Natural killer cell (primary cell): Measurements from ENCODE around the gene ATP6V0A1. TPM values are rescaled to one million over a fixed set of nuclear protein-coding genes. Genes with fewer than 3 reads are reported as not detected.
A peak's percentile ranks its signal among the peaks of the same experiment; 100 is the strongest.

Source experiments
- ATAC-seq, 3 donors: fragments of 150-1000 bp in 2 of 3; fragments of 200-7000 bp in 1 of 3; cut with Tn5 transposase; 1 replicate in 1 of 3; 2 replicates in 2 of 3; pipeline ENCODE4 v1.10.0; 2021; ENCODE audit warnings: mild to moderate bottlenecking in 2 of 3, moderate library complexity in 2 of 3
- DNase-seq, 2 donors: peaks; one replicate each; pipeline versions ENCODE4 v3.0.0 to v3.0.0-alpha.2; 2013 to 2021; ENCODE audit warnings: mixed read lengths in 1 of 2
- H3K27ac ChIP-seq: one replicate; pipeline ENCODE4 v1.5.1; 2013; ENCODE audit warnings: mild to moderate bottlenecking, low read length
- H3K27me3 ChIP-seq: one replicate; pipeline ENCODE4 v1.6.1; 2013; ENCODE audit warnings: low read length; ENCODE audit not compliant: control insufficient read depth, insufficient read depth
- H3K36me3 ChIP-seq: one replicate; pipeline ENCODE4 v1.6.1; 2013; ENCODE audit warnings: low read length; ENCODE audit not compliant: control insufficient read depth, insufficient read depth
- H3K4me1 ChIP-seq: one replicate; pipeline ENCODE4 v1.6.1; 2013; ENCODE audit warnings: low read length; ENCODE audit not compliant: control insufficient read depth, insufficient read depth
- H3K4me3 ChIP-seq: one replicate; pipeline ENCODE4 v1.5.1; 2013; ENCODE audit warnings: low read length
- H3K9me3 ChIP-seq: one replicate; pipeline ENCODE4 v1.6.1; 2013; ENCODE audit warnings: low read length; ENCODE audit not compliant: control insufficient read depth, insufficient read depth
- H3K27ac Mint-ChIP-seq, 2 donors: one replicate each; pipeline ENCODE4 v1.8.0; 2022; ENCODE audit warnings: mild to moderate bottlenecking in 2 of 2, mixed read lengths in 2 of 2, moderate library complexity in 1 of 2
- H3K27me3 Mint-ChIP-seq, 2 donors: one replicate each; pipeline ENCODE4 v1.8.0; 2022; ENCODE audit warnings: low read depth in 2 of 2, mixed read lengths in 2 of 2
- H3K36me3 Mint-ChIP-seq: one replicate; pipeline ENCODE4 v1.8.0; 2022; ENCODE audit warnings: mixed read lengths
- H3K4me1 Mint-ChIP-seq, 2 donors: one replicate each; pipeline ENCODE4 v1.8.0; 2022; ENCODE audit warnings: mixed read lengths in 2 of 2
- H3K4me3 Mint-ChIP-seq: one replicate; pipeline ENCODE4 v1.8.0; 2022; ENCODE audit warnings: mild to moderate bottlenecking, moderate library complexity, mixed read lengths
- H3K9me3 Mint-ChIP-seq, 2 donors: one replicate each; pipeline ENCODE4 v1.8.0; 2022; ENCODE audit warnings: mixed read lengths in 2 of 2
- WGBS: methylation state at CpG from one replicate; pipeline ENCODE4 v1.1.7; 2013; ENCODE audit warnings: missing lambda C conversion rate; ENCODE audit not compliant: insufficient coverage; 5-methylcytosine and 5-hydroxymethylcytosine counted together
- intact Hi-C: fragments of 100-400 bp; cut with micrococcal nuclease; formaldehyde crosslinking; loops from one replicate; pipeline ENCODE4 v1.14.2; 2022
- total RNA-seq, 4 donors: library from RNA; stranded (reverse); fragments of 120-200 nt in 1 of 4; gene quantifications; one replicate each; pipeline versions ENCODE4 v1.2.3 to v1.2.4, GENCODE V29; 2013 to 2022
- TF ChIP-seq, protein P1 (sequence below): fragments of 200-600 bp; IDR thresholded peaks from one replicate; pipeline ENCODE4 v1.8.0; 2022; ENCODE audit warnings: antibody characterized with exemption

Gene ATP6V0A1
- total RNA-seq, 3 donors from 2014 or later (not counting 1 experiment from before 2014, with no cell fraction given), result 4.8 to 33.5 (median 7.5) TPM

DNA sequence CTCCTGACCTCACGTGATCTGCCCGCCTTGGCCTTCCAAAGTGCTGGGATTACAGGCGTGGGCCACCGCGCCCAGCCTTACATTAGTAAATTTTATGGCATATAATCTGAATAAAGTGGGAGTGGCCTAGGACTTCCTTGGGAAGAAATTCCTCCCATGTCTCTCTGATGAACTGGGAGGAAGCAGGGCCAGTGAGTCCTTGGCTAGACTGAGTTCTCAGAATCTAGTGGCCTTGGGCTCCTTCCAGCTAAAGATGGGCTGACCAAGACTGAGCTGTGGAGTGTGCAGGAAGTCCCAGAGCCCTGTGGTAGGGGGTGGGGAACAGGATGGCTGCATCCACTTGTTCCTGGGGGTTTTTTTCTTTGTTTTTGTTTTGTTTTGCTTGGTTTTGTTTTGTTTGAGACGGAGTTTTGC lies 67.4 kb downstream of the ATP6V0A1 start:
- peaks cover 32% of the 10 kb centered on the region for H3K4me1 ChIP-seq
- 92% methylated on average over 6 of the region's 6 CpGs for WGBS
- intact Hi-C loops, result no loop called here
- H3K27ac Mint-ChIP-seq, result no peak overlapping the region
- no peaks in the 10 kb centered on the region for H3K36me3 Mint-ChIP-seq
- H3K27me3 ChIP-seq, result no peaks in the 10 kb centered on the region
- DNase-seq (no peak), ATAC-seq (no peak)
- no peak overlapping the region for H3K4me3 Mint-ChIP-seq
- no peaks in the 10 kb centered on the region for H3K36me3 ChIP-seq
- no peaks in the 10 kb centered on the region for H3K9me3 Mint-ChIP-seq
- peaks cover 14 to 34% of the 10 kb centered on the region in 2 donors for H3K4me1 Mint-ChIP-seq
- TF ChIP-seq, protein P1, sequence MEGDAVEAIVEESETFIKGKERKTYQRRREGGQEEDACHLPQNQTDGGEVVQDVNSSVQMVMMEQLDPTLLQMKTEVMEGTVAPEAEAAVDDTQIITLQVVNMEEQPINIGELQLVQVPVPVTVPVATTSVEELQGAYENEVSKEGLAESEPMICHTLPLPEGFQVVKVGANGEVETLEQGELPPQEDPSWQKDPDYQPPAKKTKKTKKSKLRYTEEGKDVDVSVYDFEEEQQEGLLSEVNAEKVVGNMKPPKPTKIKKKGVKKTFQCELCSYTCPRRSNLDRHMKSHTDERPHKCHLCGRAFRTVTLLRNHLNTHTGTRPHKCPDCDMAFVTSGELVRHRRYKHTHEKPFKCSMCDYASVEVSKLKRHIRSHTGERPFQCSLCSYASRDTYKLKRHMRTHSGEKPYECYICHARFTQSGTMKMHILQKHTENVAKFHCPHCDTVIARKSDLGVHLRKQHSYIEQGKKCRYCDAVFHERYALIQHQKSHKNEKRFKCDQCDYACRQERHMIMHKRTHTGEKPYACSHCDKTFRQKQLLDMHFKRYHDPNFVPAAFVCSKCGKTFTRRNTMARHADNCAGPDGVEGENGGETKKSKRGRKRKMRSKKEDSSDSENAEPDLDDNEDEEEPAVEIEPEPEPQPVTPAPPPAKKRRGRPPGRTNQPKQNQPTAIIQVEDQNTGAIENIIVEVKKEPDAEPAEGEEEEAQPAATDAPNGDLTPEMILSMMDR, result no peak
- no peak overlapping the region for H3K27ac ChIP-seq
- peaks cover 6 to 12% of the 10 kb centered on the region in 2 donors for H3K27me3 Mint-ChIP-seq
- H3K9me3 ChIP-seq, result no peaks in the 10 kb centered on the region
- H3K4me3 ChIP-seq, result no peak overlapping the region

GRCh38 chr17:42527932-42528331 lies 69.3 kb downstream of the ATP6V0A1 start:
- 83% methylated on average over 4 of the region's 6 CpGs for WGBS
- Mint-ChIP-seq H3K4me3 (no peak overlapping the region), H3K9me3 (no peaks in the 10 kb centered on the region), H3K4me1 (peaks cover 23 to 43% of the 10 kb centered on the region in 2 donors), H3K36me3 (no peaks in the 10 kb centered on the region), H3K27me3 (no peaks in the 10 kb centered on the region), H3K27ac (no peak overlapping the region)
- Histone ChIP-seq H3K27me3 (no peaks in the 10 kb centered on the region), H3K9me3 (no peaks in the 10 kb centered on the region), H3K27ac (no peak overlapping the region), H3K36me3 (no peaks in the 10 kb centered on the region), H3K4me1 (peaks cover 43% of the 10 kb centered on the region), H3K4me3 (no peak overlapping the region)
- ATAC-seq (no peak), DNase-seq (no peak)
- intact Hi-C loops, result loop anchor here (1.0 kb wide), 2 partner anchors 100 to 205 kb away; no protein-coding TSS in a partner anchor
- TF ChIP-seq, protein P1, result no peak

DNA sequence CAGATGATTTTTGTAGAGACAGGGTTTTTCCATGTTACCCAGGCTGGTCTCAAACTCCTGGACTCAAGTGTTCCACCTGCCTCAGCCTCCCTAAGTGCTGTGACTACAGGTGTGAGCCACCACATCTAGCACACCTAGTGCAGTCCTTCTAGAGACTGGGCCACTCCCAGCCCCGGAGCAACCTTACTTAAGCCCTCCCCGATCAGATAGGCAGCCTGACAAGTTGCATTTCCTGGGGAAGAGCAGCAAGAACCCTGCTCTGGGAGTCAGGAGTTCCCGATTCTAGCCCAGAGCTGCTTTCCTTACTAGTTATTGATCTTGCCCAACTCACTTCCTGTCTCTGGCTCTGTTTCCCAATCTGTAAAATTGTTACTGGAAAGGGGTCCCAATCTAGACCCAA lies 70.4 kb downstream of the ATP6V0A1 start:
- ATAC-seq (no peak), DNase-seq (no peak)
- H3K27ac Mint-ChIP-seq, result peak overlapping the region in 1 of 2 donors; percentile 86
- H3K9me3 Mint-ChIP-seq, result no peaks in the 10 kb centered on the region
- H3K27me3 ChIP-seq, result no peaks in the 10 kb centered on the region
- peaks cover 29 to 48% of the 10 kb centered on the region in 2 donors for H3K4me1 Mint-ChIP-seq
- no peak overlapping the region for H3K27ac ChIP-seq
- H3K4me1 ChIP-seq, result peaks cover 43% of the 10 kb centered on the region
- H3K9me3 ChIP-seq, result no peaks in the 10 kb centered on the region
- no peak overlapping the region for H3K4me3 ChIP-seq
- no peaks in the 10 kb centered on the region for H3K36me3 ChIP-seq
- H3K27me3 Mint-ChIP-seq, result no peaks in the 10 kb centered on the region
- H3K36me3 Mint-ChIP-seq, result no peaks in the 10 kb centered on the region
- 38% methylated on average over 3 of the region's 3 CpGs for WGBS
- intact Hi-C loops, result no loop called here
- TF ChIP-seq, protein P1, result no peak
- peak overlapping the region; percentile 25 for H3K4me3 Mint-ChIP-seq

- no peak for ATAC-seq
- Histone ChIP-seq H3K27me3 (no peaks in the 10 kb centered on the region), H3K9me3 (no peaks in the 10 kb centered on the region), H3K36me3 (no peaks in the 10 kb centered on the region), H3K4me1 (peaks cover 51% of the 10 kb centered on the region), H3K27ac (no peak overlapping the region), H3K4me3 (no peak overlapping the region)
- H3K27me3 Mint-ChIP-seq, result no peaks in the 10 kb centered on the region
- intact Hi-C loops, result loop anchor here (2.0 kb wide), 1 partner anchor 46 kb away; no protein-coding TSS in a partner anchor
- peaks cover 35 to 51% of the 10 kb centered on the region in 2 donors for H3K4me1 Mint-ChIP-seq
- H3K9me3 Mint-ChIP-seq, result no peaks in the 10 kb centered on the region
- TF ChIP-seq, protein P1, result no peak
- no peaks in the 10 kb centered on the region for H3K36me3 Mint-ChIP-seq
- DNase-seq, result no peak
- H3K27ac Mint-ChIP-seq, result peak overlapping the region; percentile 80 to 86
- WGBS, result 86% methylated on average over 1 of the region's 2 CpGs
- peak overlapping the region; percentile 85 for H3K4me3 Mint-ChIP-seq
Measured at GRCh38 chr17:42530952-42531454, 72.3 kb downstream of the ATP6V0A1 start.
